Activated CD4-positive, alpha-beta T cell treated with anti-CD3 and anti-CD28 coated beads, Interleukin-2, amount 50 U/mL, for 16 hours (primary cell): Measurements from ENCODE around the gene CTIF.

ENCODE experiments used
- DNase-seq: peaks from one replicate; pipeline ENCODE4 v3.0.0-alpha.2; 2020

The CTIF gene

GRCh38 chr18:48780913-48781162 is 242.0 kb downstream of the CTIF start:
- DNase-seq, result no peak

- DNase-seq, result no peak
Measured at GRCh38 chr18:48781163-48781987, 242.5 kb downstream of the CTIF start.

GRCh38 chr18:48781988-48782363 is 243.1 kb downstream of the CTIF start:
- DNase-seq, result no peak

- DNase-seq, result no peak
Measured at GRCh38 chr18:48782381-48782861, 243.6 kb downstream of the CTIF start.

- DNase-seq, result no peak
Measured at GRCh38 chr18:48783616-48784520, 245.0 kb downstream of the CTIF start.

GRCh38 chr18:48784656-48785055 is 245.8 kb downstream of the CTIF start:
- no peak for DNase-seq

- peak; percentile 35 for DNase-seq
Measured at GRCh38 chr18:48785091-48785614, 246.3 kb downstream of the CTIF start.

- no peak for DNase-seq
Measured at GRCh38 chr18:48785736-48786454, 247.1 kb downstream of the CTIF start.

GRCh38 chr18:48786455-48787202 is 247.8 kb downstream of the CTIF start:
- DNase-seq, result no peak

- no peak for DNase-seq
Measured at GRCh38 chr18:48787203-48788151, 248.6 kb downstream of the CTIF start.

GRCh38 chr18:48788373-48788772 is 249.5 kb downstream of the CTIF start:
- no peak for DNase-seq

- DNase-seq, result no peak
Measured at GRCh38 chr18:48789259-48789812, 250.5 kb downstream of the CTIF start.

GRCh38 chr18:48790226-48790863 is 251.5 kb downstream of the CTIF start:
- DNase-seq, result no peak

GRCh38 chr18:48790869-48791635 is 252.2 kb downstream of the CTIF start:
- DNase-seq, result no peak

- no peak for DNase-seq
Measured at GRCh38 chr18:48791636-48792105, 252.8 kb downstream of the CTIF start.

GRCh38 chr18:48792141-48792540 is 253.3 kb downstream of the CTIF start:
- no peak for DNase-seq

- no peak for DNase-seq
Measured at GRCh38 chr18:48792611-48793380, 254.0 kb downstream of the CTIF start.

GRCh38 chr18:48794251-48794970 is 255.6 kb downstream of the CTIF start:
- no peak for DNase-seq
